OCI-LY3 (cell line): ENCODE results near the gene CEP112.

Source experiments
- EZH2phosphoT487 ChIP-seq: fragments of 200-600 bp; shearing (Covaris generic); IDR thresholded peaks from 2 replicates; pipeline ENCODE4 v1.6.1; 2018; ENCODE audit warnings: antibody characterized with exemption, mixed run types, low read depth
- TF ChIP-seq, protein P1 (sequence below): fragments of 200-600, 300-600 bp; sonication (generic); IDR thresholded peaks from 2 replicates; pipeline ENCODE4 v1.5.1; 2014; ENCODE audit warnings: antibody characterized with exemption, low read length, low read depth

DNA sequence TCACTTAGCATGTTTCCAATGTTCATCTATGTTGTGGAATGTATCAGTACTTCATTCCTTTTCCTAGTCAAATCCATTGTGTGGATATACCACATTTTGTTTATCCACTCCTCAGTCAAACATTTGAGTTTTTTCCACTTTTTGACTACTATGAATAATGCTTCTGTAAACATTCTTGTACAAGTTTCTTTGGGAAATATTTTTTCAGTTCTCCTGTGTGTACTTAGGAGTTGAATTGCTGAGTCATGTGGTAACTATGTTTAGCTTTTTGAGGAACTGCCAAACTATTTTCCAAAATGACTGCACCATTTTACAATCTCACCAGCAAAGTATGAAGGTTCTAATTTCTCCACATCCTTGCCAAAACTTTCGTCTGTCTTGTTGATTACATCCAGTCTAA is 406.8 kb downstream of the CEP112 start:
- TF ChIP-seq, protein P1, sequence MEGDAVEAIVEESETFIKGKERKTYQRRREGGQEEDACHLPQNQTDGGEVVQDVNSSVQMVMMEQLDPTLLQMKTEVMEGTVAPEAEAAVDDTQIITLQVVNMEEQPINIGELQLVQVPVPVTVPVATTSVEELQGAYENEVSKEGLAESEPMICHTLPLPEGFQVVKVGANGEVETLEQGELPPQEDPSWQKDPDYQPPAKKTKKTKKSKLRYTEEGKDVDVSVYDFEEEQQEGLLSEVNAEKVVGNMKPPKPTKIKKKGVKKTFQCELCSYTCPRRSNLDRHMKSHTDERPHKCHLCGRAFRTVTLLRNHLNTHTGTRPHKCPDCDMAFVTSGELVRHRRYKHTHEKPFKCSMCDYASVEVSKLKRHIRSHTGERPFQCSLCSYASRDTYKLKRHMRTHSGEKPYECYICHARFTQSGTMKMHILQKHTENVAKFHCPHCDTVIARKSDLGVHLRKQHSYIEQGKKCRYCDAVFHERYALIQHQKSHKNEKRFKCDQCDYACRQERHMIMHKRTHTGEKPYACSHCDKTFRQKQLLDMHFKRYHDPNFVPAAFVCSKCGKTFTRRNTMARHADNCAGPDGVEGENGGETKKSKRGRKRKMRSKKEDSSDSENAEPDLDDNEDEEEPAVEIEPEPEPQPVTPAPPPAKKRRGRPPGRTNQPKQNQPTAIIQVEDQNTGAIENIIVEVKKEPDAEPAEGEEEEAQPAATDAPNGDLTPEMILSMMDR = no peak
- TF ChIP-seq EZH2phosphoT487 = no peak
